Retina (tissue), 1 donor: ENCODE data around the gene EPC2.
"Not testable (repeated sequence)": the region's sequence is repeated elsewhere in the genome, so short reads cannot be mapped to it uniquely, and the experiment has no call there.

Experiments used
- DNase-seq: peaks from one replicate; pipeline ENCODE4 v3.0.0-alpha.2; 2016

EPC2 gene

GRCh38 chr2:148730085-148730484 is 85.5 kb downstream of the EPC2 start:
- no peak for DNase-seq

- DNase-seq, result no peak
Observed at GRCh38 chr2:148737742-148738141, 93.2 kb downstream of the EPC2 start.

GRCh38 chr2:148739454-148740105 is 95.0 kb downstream of the EPC2 start:
- no peak for DNase-seq

GRCh38 chr2:148742373-148742772 is 97.8 kb downstream of the EPC2 start:
- no peak for DNase-seq

- no peak for DNase-seq
Observed at GRCh38 chr2:148745151-148745851, 100.8 kb downstream of the EPC2 start.

- DNase-seq, result no peak
Observed at GRCh38 chr2:148746973-148747372, 102.4 kb downstream of the EPC2 start.

- no peak for DNase-seq
Observed at GRCh38 chr2:148751907-148752306, 107.4 kb downstream of the EPC2 start.

- DNase-seq, result no peak
Observed at GRCh38 chr2:148752977-148753376, 108.4 kb downstream of the EPC2 start.

GRCh38 chr2:148754864-148755263 is 110.3 kb downstream of the EPC2 start:
- DNase-seq, result no peak

- DNase-seq, result no peak
Observed at GRCh38 chr2:148756292-148756975, 111.9 kb downstream of the EPC2 start.

- no peak for DNase-seq
Observed at GRCh38 chr2:148764815-148765214, 120.3 kb downstream of the EPC2 start.

- DNase-seq, result no peak
Observed at GRCh38 chr2:148770047-148770446, 125.5 kb downstream of the EPC2 start.

- no peak for DNase-seq
Observed at GRCh38 chr2:148781544-148781943, 137.0 kb downstream of the EPC2 start.

GRCh38 chr2:148789059-148789458 is 144.5 kb downstream of the EPC2 start:
- no peak for DNase-seq

- DNase-seq, result not testable (repeated sequence)
Observed at GRCh38 chr2:148790172-148790571, 145.6 kb downstream of the EPC2 start.

- DNase-seq, result no peak
Observed at GRCh38 chr2:148794558-148794957, 150.0 kb downstream of the EPC2 start.

- no peak for DNase-seq
Observed at GRCh38 chr2:148796735-148797512, 152.4 kb downstream of the EPC2 start.

- no peak for DNase-seq
Observed at GRCh38 chr2:148802448-148803220, 158.1 kb downstream of the EPC2 start.

GRCh38 chr2:148810081-148810480 is 165.5 kb downstream of the EPC2 start:
- DNase-seq, result no peak

GRCh38 chr2:148812306-148812705 is 167.8 kb downstream of the EPC2 start:
- DNase-seq, result no peak

- DNase-seq, result no peak
Observed at GRCh38 chr2:148813603-148814065, 169.1 kb downstream of the EPC2 start.

GRCh38 chr2:148814143-148814859 is 169.8 kb downstream of the EPC2 start:
- DNase-seq, result no peak
